ENCODE data around the gene LRRK2. TPM values are rescaled to one million over a fixed set of nuclear protein-coding genes. Genes with fewer than 3 reads are reported as not detected.

LRRK2 gene
- total and polyA plus RNA-seq, 10 of the 15 experiments (the other 5 are each of a cell fraction or from before 2014, with no cell fraction given), result 0.80 to 32.6 (median 1.4) TPM

GRCh38 chr12:40204337-40204736, 20.5 kb upstream of the LRRK2 start:
- intact Hi-C loops (cut with micrococcal nuclease; ENCODE audit: unreplicated experiment), result no loop called here
- 88% methylated on average over 3 of the region's 3 CpGs for WGBS (ENCODE audit: insufficient coverage, insufficient replicate concordance, low lambda C conversion rate, missing lambda C conversion rate)
- POLR2A ChIA-PET, result interaction anchor here (0.8 to 3.9 kb wide), 6 partner anchors 10 to 40 kb away, joined by 3 to 15 read pairs (median 4); partner anchors contain the start of gene LRRK2

GRCh38 chr12:40207551-40207950, 17.2 kb upstream of the LRRK2 start:
- DNase-seq (ENCODE audit: low read depth, low spot score) (no peak), ATAC-seq (no peak), FAIRE-seq (no peak)
- Histone ChIP-seq H3K9ac (ENCODE audit: control insufficient read depth, insufficient read depth, low read length) (no peak overlapping the region), H3K9me3 (replicated peaks; ENCODE audit: control insufficient read depth, insufficient read depth, low read length) (no peaks in the 10 kb centered on the region; the same call in 2 of the 3 replicates), H3K4me3 (no peak overlapping the region), H3K79me2 (ENCODE audit: control insufficient read depth, insufficient read depth, low read length) (no peaks in the 10 kb centered on the region), H3K27me3 (replicated peaks in 1 of 2; ENCODE audit: control insufficient read depth in 2 of 2, insufficient read depth in 2 of 2, low read length in 1 of 2) (no peaks in the 10 kb centered on the region), H3K27ac (ENCODE audit: control insufficient read depth, insufficient read depth) (no peak overlapping the region), H4K20me1 (ENCODE audit: control insufficient read depth, insufficient read depth) (no peaks in the 10 kb centered on the region), H3K36me3 (ENCODE audit: control insufficient read depth in 2 of 2, insufficient read depth in 2 of 2, low read length in 1 of 2) (no peaks in the 10 kb centered on the region), H2AFZ (ENCODE audit: control insufficient read depth, low read depth, low read length) (no peak overlapping the region), H3K4me2 (ENCODE audit: control insufficient read depth, insufficient read depth) (no peak overlapping the region), H3K4me1 (ENCODE audit: control insufficient read depth, insufficient read depth, low read length) (peaks cover 8% of the 10 kb centered on the region)
- POLR2A ChIA-PET, result interaction anchor here (0.9 to 2.4 kb wide), 5 partner anchors 10 to 107 kb away, joined by 3 to 10 read pairs (median 7); no protein-coding TSS in a partner anchor
- RAD21 ChIA-PET (ENCODE audit: unreplicated experiment), result interaction anchor here (0.7 to 7.4 kb wide), 11 partner anchors 12 to 196 kb away, joined by 3 to 44 read pairs (median 5); partner anchors contain the start of gene LRRK2
- 98% methylated on average over 2 of the region's 2 CpGs for WGBS (ENCODE audit: insufficient coverage, insufficient replicate concordance, low lambda C conversion rate, missing lambda C conversion rate)
- BruUV-seq (replicated peaks), result no TSS peak
- intact Hi-C loops (cut with micrococcal nuclease; ENCODE audit: unreplicated experiment), result loop anchor here (5.0 kb wide), 1 partner anchor 40 kb away; no protein-coding TSS in a partner anchor
- in situ Hi-C loops (cut with MboI), result no loop called here
- no peak for TF ChIP-seq SMAD1 (IDR thresholded peaks at IDR 0.05; ENCODE audit: low read depth, partially characterized antibody)
- no peak for TF ChIP-seq SPI1 (IDR thresholded peaks at IDR 0.05; ENCODE audit: borderline replicate concordance, insufficient read depth, low read depth, low read length)
- no peak for TF ChIP-seq ZNF687 (IDR thresholded peaks at IDR 0.05)
- CTCF ChIA-PET, result interaction anchor here (1.0 to 3.9 kb wide), 8 partner anchors 12 to 107 kb away, joined by 3 to 21 read pairs (median 5); no protein-coding TSS in a partner anchor
- SMC1A ChIA-PET (ENCODE audit: uncharacterized antibody, unreplicated experiment), result interaction anchor here (0.7 to 9.3 kb wide), 16 partner anchors 9 to 107 kb away, joined by 3 to 60 read pairs (median 8); partner anchors contain the start of gene LRRK2

More at GRCh38 chr12:40204337-40204736, 20.5 kb upstream of the LRRK2 start:
- no peak for FAIRE-seq
- Histone ChIP-seq H3K4me2 (ENCODE audit: control insufficient read depth, insufficient read depth) (no peak overlapping the region), H3K79me2 (ENCODE audit: control insufficient read depth, insufficient read depth, low read length) (no peaks in the 10 kb centered on the region), H3K9ac (ENCODE audit: control insufficient read depth, insufficient read depth, low read length) (no peak overlapping the region), H2AFZ (ENCODE audit: control insufficient read depth, low read depth, low read length) (no peak overlapping the region), H3K27me3 (replicated peaks in 1 of 2; ENCODE audit: control insufficient read depth in 2 of 2, insufficient read depth in 2 of 2, low read length in 1 of 2) (no peaks in the 10 kb centered on the region), H3K27ac (ENCODE audit: control insufficient read depth, insufficient read depth) (no peak overlapping the region), H3K4me1 (ENCODE audit: control insufficient read depth, insufficient read depth, low read length) (peaks cover 4% of the 10 kb centered on the region; the same call in 1 of the 2 replicates), H3K9me3 (replicated peaks; ENCODE audit: control insufficient read depth, insufficient read depth, low read length) (no peaks in the 10 kb centered on the region; the same call in 2 of the 3 replicates), H3K4me3 (no peak overlapping the region), H3K36me3 (ENCODE audit: control insufficient read depth in 2 of 2, insufficient read depth in 2 of 2, low read length in 1 of 2) (no peaks in the 10 kb centered on the region), H4K20me1 (ENCODE audit: control insufficient read depth, insufficient read depth) (no peaks in the 10 kb centered on the region)
- in situ Hi-C loops (cut with MboI), result no loop called here
- CTCF ChIA-PET, result interaction anchor here (0.7 to 1.6 kb wide), 4 partner anchors 9 to 839 kb away, joined by 3 to 4 read pairs (median 3); no protein-coding TSS in a partner anchor
- DNase-seq (ENCODE audit: low read depth, low spot score), result no peak
- TF ChIP-seq SUZ12 (IDR thresholded peaks at IDR 0.05; ENCODE audit: unreplicated experiment), result no peak
- no peak for TF ChIP-seq MEF2A (IDR thresholded peaks at IDR 0.05; ENCODE audit: insufficient read depth, low read depth, low read length)
- TF ChIP-seq ZNF384 (IDR thresholded peaks at IDR 0.05; ENCODE audit: borderline replicate concordance, low read depth, low read length), result no peak
- TF ChIP-seq YY1 (IDR thresholded peaks at IDR 0.05; ENCODE audit: low read depth, low read length), result no peak
- no TSS peak for BruUV-seq (replicated peaks)
- SMC1A ChIA-PET (ENCODE audit: uncharacterized antibody, unreplicated experiment), result interaction anchor here (0.7 to 4.7 kb wide), 9 partner anchors 9 to 109 kb away, joined by 3 to 42 read pairs (median 8); no protein-coding TSS in a partner anchor
- RAD21 ChIA-PET (ENCODE audit: unreplicated experiment), result interaction anchor here (0.7 to 7.4 kb wide), 5 partner anchors 10 to 34 kb away, joined by 3 to 44 read pairs (median 5); partner anchors contain the start of gene LRRK2
- ATAC-seq, result no peak
